Stimulated activated CD8-positive, alpha-beta memory T cell treated with anti-CD3 and anti-CD28 coated beads, Interleukin-12 subunit alpha, Interleukin-12 subunit beta, amount 100 ng/mL, for 1 hour (primary cell): ENCODE results near the gene TCP11L2.

Experiments used
- DNase-seq: peaks from one replicate; pipeline ENCODE4 v3.0.0-alpha.2; 2020; ENCODE audit warnings: low read depth

TCP11L2 gene

DNA sequence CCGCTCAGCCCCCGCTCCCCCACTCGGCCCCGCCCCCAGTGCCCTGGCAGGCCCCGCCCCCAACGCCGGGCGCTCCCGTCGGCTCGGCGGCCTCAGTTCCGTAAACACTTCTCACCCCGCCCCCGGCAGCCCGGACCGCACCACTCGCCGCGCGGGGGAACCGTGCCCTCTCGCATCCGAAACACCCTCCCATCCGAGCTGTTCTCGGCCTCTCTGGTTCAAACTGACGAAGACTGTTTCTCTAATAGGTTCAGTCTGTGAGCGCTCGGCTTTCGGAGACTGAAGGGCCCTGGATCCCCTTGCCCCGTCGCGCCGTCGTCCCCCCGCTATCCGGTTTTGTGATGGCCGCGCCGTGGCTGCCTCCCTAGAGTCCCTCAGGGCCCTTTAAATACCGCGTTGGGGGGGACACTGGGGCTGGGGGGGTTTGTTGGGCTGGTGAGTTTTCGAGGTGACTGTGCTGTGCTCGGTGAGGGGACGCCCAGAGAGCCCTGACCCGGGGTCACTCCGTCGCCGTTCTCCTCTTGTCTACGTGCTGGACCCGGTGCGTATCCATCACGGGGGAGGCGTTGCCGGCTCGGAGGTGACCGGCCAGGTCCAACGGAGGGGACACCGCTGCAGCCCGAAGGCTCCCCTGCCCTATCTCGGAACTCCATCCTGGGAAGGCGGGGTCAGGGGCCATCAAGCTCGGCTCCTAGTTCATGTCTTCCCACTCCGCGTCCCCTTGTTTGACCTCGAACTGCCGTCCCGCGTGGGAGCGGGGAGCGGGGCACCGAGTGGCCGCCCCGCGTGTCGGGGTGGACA is at the start of gene TCP11L2:
TSS of gene TCP11L2 (plus strand) at position 333 of the 801 bp plus-strand sequence. CDS start 8,343 bp downstream, outside the sequence.
- peak; percentile 84 for DNase-seq

DNA sequence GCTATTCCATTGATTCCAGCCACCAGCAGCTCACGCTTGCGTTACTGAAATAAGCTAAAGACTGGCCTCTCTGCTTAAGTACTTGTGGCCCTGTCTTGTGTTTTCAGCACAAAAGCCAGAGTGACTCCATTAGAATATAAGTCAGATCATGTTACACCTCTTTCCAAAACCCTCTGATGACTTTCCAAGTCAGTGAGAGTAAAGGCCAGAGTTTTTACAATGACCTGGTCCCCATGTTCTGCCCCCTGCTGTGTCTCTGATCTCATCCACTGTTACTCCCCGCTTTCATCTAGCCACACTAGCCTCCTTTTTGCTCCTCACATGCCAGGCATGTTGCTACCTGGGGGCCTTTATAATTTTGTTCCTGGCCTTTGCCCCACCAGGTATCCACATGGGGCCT is 47.8 kb upstream of the TCP11L2 start:
- no peak for DNase-seq

DNA sequence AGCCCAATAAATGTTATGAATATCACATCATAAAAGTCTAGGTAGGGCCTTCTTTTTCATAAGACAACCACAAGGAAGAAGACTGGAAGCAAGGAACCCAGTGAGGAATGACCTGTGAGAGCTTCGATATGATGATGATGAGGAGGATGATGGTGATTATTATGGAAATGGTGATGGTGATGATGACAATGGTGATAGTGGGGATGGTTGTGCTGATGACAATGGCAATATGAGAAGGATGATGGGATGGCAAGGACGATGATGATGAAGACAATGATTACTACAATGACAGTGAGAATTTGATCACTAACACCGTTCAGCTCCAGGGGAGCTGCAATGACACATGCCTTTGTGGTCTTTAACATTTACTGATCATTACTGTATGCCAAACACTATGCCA is 47.0 kb upstream of the TCP11L2 start:
- DNase-seq = no peak

DNA sequence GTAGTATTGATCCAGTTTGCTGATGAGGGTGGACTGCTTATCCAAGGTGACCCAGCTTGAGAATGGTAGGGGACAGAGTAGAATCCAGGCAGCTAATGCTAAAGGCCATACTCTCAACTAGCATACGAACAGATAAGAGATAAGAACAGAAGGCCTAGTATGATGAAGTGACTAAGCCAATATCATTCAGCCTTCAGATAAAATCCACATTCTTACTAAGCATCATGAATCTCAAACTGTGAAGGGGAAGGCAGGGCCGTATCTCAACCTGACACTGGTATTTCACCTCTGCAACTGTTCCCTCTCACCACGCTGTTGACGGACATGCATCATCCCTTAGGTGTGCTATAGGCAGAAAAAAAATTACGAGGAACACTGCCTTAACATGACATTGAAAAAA is 46.6 kb upstream of the TCP11L2 start:
- DNase-seq = no peak

DNA sequence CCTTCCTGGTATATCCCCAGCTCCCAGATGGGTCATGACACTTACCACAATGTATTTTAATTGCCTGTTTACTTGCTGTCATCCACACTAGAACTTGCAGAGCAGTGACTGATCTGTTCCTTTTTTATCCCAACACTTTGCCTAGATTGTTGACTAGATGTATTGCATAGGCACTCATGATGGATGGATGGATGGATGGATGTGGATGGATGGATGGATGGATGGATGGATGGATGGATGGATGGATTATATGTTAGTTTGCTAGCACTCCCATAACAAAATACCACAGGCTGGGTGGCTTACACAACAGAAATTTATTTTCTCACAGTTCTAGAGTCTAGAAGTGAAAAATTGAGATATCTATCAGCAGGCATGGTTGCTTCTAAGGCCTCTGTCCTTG is 46.0 kb upstream of the TCP11L2 start:
- no peak for DNase-seq

DNA sequence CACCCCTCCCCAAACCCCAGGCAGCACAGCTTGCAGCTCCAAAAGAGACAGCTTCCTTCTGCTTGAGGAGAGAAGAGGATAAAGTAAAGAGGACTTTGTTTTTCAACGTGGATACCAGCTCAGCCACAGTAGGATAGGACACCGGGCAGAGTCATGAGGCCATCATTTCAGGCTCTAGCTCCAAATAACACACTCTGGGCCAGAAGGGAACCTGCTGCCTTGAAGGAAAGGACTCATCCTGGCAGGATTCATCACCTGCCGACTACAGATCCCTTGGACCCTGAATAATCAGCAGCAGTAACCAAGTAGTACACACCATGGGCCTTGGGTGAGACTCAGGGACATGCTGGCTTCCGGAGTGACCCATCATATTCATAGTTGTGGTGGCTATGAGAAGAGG is 44.3 kb upstream of the TCP11L2 start:
- DNase-seq = no peak

DNA sequence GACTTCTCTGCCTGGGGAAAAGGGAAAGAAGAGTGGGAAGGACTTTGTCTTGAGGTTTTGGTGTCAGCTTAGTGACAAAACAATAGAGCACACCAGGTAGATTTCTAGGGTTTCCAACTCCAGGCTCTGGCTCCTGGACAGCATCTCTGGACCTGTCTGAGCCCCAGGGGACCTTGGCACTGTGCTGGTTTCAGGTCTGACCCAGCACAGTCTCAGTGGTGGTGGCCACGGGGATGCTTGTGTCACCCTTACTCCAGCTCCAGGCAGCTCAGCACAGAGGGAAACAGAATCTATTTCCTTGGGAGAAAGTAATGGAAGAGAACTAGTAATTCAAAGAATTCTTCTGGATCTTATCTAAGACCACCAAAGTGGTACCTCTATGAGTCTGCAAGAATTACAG is 43.6 kb upstream of the TCP11L2 start:
- DNase-seq = no peak

DNA sequence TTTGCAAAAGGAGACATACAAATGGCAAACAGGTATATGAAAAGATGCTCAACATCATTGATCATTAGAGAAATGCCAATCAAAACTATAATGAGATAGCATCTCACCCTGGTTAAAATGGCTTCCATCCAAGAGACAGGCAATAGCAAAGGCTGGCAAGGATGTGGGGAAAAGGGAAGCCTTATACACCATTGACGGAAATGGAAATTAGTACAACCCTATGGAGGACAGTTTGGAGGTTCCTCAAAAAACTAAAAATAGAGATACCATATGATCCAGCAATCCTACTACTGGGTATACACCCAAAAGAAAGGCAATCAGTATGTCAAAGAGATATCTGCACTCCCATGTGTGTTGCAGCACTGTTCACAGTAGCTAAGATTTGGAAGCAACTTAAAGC is 37.4 kb upstream of the TCP11L2 start:
- no peak for DNase-seq

DNA sequence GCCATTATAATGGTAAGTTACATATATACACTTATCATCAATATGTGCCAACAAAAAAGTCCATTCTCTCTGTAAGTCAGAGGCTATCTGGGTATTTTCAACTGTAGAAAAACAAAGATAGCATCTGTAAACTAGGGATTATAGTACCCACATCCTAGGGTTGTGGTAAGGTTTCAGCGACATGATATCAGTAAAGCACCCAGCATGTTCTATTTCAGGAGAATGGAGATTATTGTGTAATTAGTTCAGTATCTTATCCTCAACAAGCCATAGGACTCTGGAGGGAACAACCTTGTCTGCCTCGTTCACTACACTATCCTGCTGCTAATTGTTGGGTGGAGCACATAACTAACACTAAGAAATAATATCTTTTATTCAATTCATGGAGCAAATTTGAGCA is 35.0 kb upstream of the TCP11L2 start:
- DNase-seq = no peak

DNA sequence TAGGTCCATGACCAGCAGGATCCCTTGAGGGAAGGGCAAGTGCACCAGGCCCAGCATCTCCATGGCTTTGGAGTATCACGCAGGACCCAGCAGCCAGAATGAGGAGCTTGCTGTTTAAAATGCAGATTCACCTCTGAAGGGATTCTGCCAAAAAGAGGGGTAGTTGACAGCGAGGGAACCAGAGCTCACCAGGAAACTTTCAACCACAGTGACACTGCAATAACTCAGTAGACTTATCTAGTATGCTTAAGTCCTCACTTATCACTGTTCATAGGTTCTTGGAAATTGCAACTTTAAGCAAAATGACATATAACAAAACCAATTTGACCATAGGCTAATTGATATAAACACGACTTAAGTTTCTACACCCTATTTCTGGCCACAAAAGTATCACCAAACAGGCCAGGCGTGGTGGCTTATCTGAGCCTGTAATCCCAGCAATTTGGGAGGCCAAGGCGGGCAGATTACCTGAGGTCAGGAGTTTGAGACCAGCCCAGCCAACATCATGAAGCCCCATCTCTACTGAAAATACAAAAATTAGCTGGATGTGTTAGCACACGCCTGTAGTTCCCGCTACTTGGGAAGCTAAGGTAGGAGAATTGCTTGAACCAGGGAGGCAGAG is 33.3 kb upstream of the TCP11L2 start:
- no peak for DNase-seq

DNA sequence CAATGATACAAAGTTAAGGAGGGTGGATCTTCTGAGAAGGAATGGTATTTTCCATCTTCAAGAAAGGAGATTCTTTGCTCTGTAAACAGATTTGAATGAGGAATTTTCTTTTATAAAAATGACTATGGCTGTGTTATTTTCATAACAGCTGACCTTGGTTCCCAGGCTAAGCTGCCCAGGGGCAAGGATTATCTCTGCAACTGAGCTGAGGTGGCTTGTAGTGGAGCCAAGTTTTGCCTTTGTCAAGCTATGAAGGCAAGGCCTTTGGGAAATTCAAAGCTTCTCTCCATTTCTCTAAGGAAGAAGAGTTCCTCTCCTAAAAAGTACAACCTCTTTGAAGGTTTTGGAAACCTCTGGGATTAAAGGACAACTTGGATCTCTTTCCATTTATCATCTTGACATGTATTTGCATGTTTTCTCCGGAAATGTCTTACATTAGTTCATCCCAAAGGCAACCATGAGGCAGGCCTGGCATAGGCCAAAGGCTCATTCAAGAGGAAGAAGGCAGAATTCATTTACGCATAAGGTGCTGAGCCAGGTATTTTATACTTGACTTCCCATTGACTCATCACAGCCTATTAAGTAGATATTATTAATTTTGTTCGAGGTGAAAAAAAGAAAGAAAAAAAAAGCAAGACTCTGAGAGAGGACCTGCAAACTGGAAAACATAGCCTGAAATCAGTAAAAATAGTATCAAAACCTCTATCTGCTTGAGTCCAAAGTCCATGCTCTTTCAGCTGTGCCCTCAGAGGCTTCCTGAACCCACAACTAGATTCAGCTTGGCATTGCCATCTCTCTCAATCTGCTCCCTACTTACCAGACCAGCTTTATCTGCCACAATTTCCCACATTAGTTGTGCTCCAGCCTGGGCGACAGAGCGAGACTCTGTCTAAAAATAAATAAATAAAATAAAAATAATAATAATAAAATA is 30.7 kb upstream of the TCP11L2 start:
- no peak for DNase-seq

DNA sequence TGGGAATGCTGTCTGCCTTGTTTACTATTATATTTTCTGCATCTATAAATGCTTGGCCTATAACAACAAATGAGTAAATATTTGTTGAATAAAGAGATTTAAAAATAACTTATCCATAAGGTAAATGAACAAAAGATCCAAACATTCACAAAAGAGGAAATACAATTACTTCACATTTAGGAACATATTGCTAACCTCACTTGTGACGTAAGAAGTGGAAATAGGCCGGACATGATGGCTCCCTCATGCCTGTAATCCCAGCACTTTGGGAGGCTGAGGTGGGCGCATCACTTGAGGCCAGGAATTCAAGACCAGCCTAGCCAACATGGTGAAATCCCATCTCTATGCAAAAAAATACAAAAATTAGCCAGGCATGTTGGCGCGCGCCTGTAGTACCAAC is 29.0 kb upstream of the TCP11L2 start:
- no peak for DNase-seq

DNA sequence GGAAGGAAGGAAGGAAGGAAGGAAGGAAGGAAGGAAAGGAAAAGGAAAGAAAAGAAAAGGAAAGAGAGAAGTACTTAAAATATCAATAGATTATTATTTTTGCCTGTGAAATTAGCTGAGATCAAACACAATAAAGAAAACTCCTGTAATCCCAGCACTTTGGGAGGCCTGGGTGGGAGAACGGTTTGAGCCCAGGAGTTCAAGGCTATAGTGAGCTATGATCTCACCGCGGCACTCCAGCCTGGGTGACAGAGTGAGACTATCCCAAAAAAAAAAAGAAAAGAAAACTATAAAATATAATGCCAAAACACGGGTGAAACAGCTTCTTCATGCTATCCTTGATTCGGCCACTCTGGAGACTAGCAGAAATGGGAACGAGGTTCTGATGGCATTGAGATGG is 28.5 kb upstream of the TCP11L2 start:
- no peak for DNase-seq

DNA sequence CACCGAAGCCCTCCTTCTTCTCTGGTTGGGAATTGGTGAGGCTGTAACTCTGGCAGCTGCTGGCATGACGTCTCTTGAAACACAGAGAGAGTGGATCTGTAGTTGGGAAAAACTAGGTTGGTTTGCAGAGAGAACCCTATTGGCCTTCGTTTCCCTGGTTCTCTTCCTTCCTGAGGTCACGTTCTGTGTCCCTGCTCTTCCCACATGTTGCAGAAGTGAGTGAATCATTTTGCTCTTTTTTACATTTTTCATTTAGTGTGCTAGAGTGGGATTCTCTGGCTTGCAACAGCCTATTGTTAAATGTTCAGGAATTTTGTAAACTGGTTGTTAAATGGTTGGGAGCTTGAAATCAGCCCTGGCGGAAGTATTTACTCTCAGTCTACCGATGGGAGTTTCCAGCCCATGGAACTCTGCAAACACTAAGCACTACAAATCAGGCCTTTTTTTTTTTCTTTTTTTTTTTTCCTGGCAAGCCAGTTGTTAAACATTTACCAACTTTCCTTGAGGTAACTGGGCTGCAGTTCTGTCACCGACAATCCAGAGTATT is 27.9 kb upstream of the TCP11L2 start:
- no peak for DNase-seq

DNA sequence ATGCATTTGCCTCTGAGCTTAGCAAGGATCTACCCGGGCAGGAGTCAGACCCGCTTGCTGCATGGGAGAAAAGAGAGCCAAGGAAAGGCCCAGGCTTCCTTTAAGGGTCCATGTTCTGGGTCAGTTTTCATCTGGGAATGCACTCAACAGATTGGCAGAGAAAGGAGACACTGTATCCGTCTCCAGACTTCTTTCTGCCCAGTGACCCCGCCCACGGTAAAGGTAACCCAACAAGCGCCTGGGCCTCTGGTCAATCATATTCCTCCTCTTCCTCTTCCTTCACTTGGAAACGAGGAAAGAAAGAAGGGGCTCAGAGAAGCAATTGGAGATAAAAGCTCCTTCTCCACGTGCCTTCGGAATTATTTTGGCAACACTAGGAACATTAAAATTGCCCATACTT is 27.1 kb upstream of the TCP11L2 start:
- DNase-seq = no peak

DNA sequence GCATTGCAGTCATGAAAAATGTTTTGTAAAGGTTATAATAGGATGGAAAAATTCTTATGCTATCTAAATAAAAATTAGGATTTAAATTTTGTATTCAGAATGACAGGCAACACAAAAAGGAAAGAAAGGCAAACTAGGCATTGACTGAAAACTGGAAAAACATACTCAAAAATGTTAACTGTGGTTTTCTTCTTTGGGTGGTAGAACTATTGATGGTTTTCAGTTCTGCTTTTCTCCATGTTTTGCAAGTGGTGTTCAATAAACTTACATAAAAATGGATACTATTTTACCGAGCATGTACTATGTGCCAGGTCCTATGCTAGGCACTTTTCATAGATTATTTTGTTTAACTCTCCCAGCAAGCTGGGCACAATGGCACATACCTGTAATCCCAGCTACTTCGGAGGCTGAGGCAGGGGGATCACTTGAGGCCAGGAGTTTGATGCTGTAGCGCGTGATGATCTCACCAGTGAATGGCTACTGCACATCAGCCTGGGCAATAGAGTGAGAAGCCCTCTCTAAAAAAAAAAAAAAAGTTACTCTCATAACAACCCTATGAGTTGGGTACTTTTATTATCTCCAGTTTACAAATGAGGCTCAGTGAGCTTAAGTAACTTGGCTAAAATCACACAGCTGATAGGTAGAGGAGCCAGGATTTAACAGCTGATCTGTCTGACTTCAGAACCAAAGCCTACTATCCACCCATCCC is 26.3 kb upstream of the TCP11L2 start:
- DNase-seq = no peak

DNA sequence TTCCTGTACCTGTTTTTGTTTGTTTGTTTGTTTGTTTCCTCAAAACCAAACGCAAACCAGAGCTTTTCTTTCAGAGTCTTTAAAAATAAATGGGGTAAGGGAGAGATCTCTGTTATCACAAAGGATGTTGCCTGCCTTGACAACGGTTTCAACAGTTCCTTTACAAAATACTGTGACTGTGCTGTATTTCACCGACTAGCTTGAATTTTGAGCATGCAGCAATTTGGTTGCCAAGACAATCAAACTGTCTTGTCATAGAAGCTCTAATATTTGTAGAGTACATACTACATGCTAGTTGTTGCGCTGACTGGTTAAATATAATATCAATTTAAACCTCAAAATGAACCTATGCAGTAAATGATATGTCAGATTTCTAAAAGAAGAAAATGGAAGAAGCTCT is 22.4 kb upstream of the TCP11L2 start:
- DNase-seq = no peak

DNA sequence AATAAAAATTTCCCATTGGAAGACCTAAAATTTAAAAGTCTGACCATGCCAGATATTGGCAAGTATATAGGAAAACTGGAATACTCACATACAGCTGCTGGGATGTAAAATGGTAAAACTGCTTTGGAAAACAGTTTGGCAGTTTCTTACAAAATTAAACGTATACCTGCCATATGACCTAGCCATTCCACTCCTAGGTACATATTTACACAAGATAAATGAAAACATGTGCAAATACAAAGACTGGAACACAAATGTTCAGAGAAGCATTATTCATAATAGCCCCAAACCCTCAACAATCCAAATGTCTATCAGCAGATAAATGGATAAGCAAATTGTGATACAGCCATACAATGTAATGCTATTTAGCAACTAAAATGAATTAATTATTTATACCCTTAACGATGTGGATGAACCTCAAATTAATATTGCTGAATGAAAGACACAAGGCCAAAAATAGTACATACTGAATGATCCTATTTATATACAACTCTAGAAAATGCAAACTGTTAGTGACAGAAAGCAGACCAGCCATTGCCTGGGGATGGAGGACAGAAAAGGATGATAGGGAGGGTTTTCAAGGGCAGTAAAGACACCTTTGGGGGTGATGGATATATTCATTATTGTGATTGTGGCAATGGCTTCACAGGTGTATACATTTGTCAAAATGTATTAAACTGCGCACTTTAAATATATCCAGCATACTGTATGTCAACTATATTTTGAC is 21.3 kb upstream of the TCP11L2 start:
- no peak for DNase-seq

DNA sequence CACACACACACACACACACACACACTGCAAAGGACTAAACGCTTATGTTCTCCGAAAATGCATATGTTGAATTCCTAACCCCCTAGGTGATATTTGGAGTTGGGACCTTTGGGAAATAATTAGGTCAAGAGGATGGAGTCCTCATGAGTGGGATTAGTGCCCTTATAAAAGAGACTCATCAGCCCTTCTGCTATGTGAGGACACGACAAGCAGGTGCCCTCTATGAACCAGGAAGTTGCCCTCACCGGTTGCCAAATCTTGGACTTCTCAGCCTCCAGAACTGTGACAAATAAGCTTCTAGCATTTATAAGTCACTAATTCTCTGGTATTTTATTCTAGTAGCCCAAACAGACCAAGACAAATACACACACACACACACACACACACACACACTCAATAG is 20.7 kb upstream of the TCP11L2 start:
- DNase-seq = no peak

DNA sequence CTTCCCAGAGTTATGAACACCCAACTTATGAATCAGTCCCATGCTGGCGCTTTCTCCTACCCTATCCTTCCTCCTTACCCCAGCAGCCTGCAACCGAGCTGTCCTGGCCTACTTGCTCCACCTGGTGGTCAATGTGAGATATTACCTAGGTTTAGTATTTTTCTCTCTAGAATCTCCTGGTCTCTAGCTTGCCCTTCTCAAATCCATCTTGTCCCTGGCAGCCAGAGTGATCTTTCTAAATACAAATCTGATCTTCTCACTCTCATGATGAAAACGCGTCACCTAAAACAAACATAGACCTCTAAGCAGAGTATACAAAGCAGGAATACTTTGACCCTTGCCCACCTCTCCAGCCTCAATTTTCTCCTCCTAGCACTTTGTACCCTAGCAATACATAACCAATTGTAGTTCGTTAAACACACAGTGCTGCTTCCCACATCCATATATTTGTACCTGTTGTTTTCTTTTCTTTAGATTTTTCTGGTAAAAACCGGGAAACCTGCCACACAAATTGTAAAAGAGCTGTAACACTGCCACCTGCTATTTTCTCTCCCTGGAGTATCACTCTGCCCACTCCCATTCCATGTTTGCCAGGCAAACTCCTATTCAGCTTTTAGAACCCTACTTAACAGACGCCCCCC is 20.0 kb upstream of the TCP11L2 start:
- DNase-seq = peak; percentile 19
